Activated CD8-positive, alpha-beta T cell treated with anti-CD3 and anti-CD28 coated beads, Interleukin-2, amount 10 ng/mL, durations not matched to agents 7 days and 5 days (primary cell): ENCODE measurements around the gene BAG5. TPM values are rescaled to one million over a fixed set of nuclear protein-coding genes. Genes with fewer than 3 reads are reported as not detected.

Experiments
- ATAC-seq: fragments of 150-1000 bp; cut with Tn5 transposase; one replicate; pipeline ENCODE4 v1.10.0; 2021; ENCODE audit warnings: moderate library complexity
- CTCF ChIA-PET: fragments of 350-600 bp; sonication (Branson Sonifier 250); formaldehyde crosslinking; loops from one replicate; lab custom pipeline; 2021; ENCODE audit warnings: antibody characterized with exemption; lab: Charles Lee
- POLR2A ChIA-PET: fragments of 350-600 bp; sonication (Branson Sonifier 250); formaldehyde crosslinking; loops from one replicate; lab custom pipeline; 2021; ENCODE audit warnings: antibody characterized with exemption; lab: Charles Lee
- DNase-seq: peaks from one replicate; pipeline ENCODE4 v3.0.0-alpha.2; 2020
- H3K27ac Mint-ChIP-seq: one replicate; pipeline ENCODE4 v1.8.0; 2021; ENCODE audit warnings: mild to moderate bottlenecking, mixed read lengths
- H3K27me3 Mint-ChIP-seq: one replicate; pipeline ENCODE4 v1.8.0; 2021; ENCODE audit warnings: low read depth, mixed read lengths
- H3K36me3 Mint-ChIP-seq: one replicate; pipeline ENCODE4 v1.8.0; 2021; ENCODE audit warnings: low read depth, mixed read lengths
- H3K4me1 Mint-ChIP-seq: one replicate; pipeline ENCODE4 v1.8.0; 2021; ENCODE audit warnings: low read depth, mixed read lengths
- H3K4me3 Mint-ChIP-seq: one replicate; pipeline ENCODE4 v1.8.0; 2021; ENCODE audit warnings: mild to moderate bottlenecking, mixed read lengths
- H3K9me3 Mint-ChIP-seq: one replicate; pipeline ENCODE4 v1.8.0; 2022; ENCODE audit warnings: mixed read lengths; ENCODE audit not compliant: insufficient read depth
- total RNA-seq, 2 experiments: library from RNA; stranded (reverse); gene quantifications; one replicate each; pipeline ENCODE4 v1.2.3, GENCODE V29; 2021

Gene BAG5
- total RNA-seq, 2 experiments from 2014 or later, result 31.1 to 33.2 TPM

- CTCF ChIA-PET, result no interaction called here
- POLR2A ChIA-PET, result no interaction called here
- H3K36me3 Mint-ChIP-seq, result no peaks in the 10 kb centered on the region
- H3K27me3 Mint-ChIP-seq, result peaks cover 12% of the 10 kb centered on the region
- H3K9me3 Mint-ChIP-seq, result no peaks in the 10 kb centered on the region
- no peak overlapping the region for H3K27ac Mint-ChIP-seq
- DNase-seq (no peak), ATAC-seq (no peak)
- H3K4me1 Mint-ChIP-seq, result peaks cover 37% of the 10 kb centered on the region
- H3K4me3 Mint-ChIP-seq, result peak overlapping the region; percentile 42
These were observed 38.9 kb downstream of the BAG5 start for GRCh38 chr14:103523575-103523954.

DNA sequence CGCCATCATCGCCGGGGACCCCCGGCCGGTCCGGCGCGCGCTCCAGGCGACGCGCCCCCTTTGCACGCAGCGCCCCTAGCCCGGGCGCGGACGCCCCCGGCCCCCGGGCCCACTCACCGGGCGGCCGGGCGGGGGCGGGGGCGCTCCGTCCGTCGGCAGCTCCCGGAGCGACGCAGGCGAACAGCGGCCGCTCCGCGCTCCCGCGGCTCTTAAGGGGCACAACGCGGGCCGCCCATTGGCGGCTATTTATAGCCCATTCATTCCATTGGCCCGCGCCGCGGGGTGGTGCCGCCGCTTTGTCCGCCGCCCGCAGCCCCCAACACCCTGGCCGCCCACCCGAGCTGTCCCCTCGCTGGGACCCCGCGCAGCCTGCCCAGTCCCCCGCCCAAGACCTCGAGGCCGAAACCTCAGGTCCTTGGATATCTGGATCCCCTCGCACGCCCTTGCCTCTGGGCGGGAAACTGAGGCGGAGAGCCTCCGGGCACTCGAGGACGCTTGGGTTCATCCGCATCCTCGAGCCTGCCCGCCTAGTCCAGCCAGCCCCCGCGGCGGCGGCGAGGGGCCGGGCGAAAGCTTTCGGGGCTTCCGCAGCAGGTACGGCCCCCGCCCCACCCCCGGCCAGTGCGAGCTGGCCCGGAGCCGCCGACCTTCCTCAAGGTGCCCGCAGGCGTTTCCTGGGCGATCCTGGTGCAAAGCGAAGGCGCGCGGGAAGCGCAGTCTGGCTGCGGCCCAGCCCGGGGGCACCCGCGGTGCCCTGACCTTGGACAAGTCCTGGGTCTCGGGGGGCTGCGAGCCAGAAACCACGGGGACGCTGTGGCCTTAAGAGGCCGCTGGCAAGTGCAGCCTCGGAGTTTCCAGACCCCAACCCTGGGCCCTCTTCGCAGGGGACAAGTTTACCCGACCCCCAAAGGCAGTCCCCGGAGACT lies 39.5 kb downstream of the BAG5 start, which contains the start of gene CKB:
TSS of gene CKB (minus strand) at position 182 of the 926 bp plus-strand sequence. CDS start 337 bp downstream, outside the sequence.
- peak within 1 kb of the TSS; percentile 42 for H3K4me3 Mint-ChIP-seq
- ChIA-PET POLR2A (interaction anchor here (0.6 kb wide), 1 partner anchor 9 kb away, joined by 3 read pairs; no protein-coding TSS in a partner anchor), CTCF (no interaction called here)
- H3K9me3 Mint-ChIP-seq, result no peaks in the 10 kb centered on the region
- ATAC-seq (no peak), DNase-seq (no peak)
- peaks cover 34% of the 10 kb centered on the region for H3K4me1 Mint-ChIP-seq
- H3K27me3 Mint-ChIP-seq, result peaks cover 12% of the 10 kb centered on the region
- no peak within 1 kb of the TSS for H3K27ac Mint-ChIP-seq
- H3K36me3 Mint-ChIP-seq, result no peaks in the 10 kb centered on the region

DNA sequence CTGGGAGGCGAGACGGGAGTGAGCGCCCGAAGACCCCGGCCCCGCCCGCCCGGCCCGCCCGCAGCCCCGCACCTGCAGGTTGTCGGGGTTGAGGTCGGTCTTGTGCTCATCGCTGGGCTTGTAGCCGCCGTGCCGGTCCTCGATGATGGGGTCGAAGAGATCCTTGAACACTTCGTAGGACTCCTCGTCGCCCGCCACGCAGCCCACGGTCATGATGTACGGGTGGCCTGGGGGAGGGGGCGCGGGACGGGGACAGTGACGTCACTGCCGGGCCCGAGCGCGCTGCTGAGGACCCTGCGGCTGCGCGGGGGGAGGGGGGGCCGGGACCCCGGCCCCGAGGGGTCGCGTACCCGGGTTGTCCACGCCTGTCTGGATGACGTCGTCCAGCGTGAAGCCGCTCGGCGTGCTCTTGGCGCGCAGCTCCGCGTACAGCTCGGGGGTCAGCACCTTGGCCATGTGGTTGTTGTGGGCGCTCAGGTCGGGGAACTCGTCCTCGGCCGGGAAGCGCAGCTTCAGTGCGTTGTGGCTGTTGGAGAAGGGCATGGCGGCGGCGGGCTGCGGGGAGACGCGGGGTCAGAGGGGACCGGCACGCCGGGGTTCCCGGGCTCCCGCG lies 40.4 kb downstream of the BAG5 start:
- ChIA-PET POLR2A (interaction anchor here (0.6 kb wide), 1 partner anchor 8 kb away, joined by 3 read pairs; no protein-coding TSS in a partner anchor), CTCF (interaction anchor here (1.2 to 2.1 kb wide), 3 partner anchors 13 to 35 kb away, joined by 4 to 5 read pairs (median 4); no protein-coding TSS in a partner anchor)
- peak; percentile 9 for ATAC-seq
- peak overlapping the region; percentile 18 for H3K4me3 Mint-ChIP-seq
- H3K27ac Mint-ChIP-seq, result no peak overlapping the region
- peaks cover 28% of the 10 kb centered on the region for H3K4me1 Mint-ChIP-seq
- H3K36me3 Mint-ChIP-seq, result no peaks in the 10 kb centered on the region
- H3K27me3 Mint-ChIP-seq, result peaks cover 12% of the 10 kb centered on the region
- no peak for DNase-seq
- H3K9me3 Mint-ChIP-seq, result no peaks in the 10 kb centered on the region

- H3K27me3 Mint-ChIP-seq, result peaks cover 12% of the 10 kb centered on the region
- ATAC-seq (peak; percentile 16), DNase-seq (no peak)
- POLR2A ChIA-PET, result no interaction called here
- CTCF ChIA-PET, result interaction anchor here (0.8 to 2.1 kb wide), 7 partner anchors 10 to 35 kb away, joined by 3 to 6 read pairs (median 4); no protein-coding TSS in a partner anchor
- H3K27ac Mint-ChIP-seq, result no peak overlapping the region
- H3K9me3 Mint-ChIP-seq, result no peaks in the 10 kb centered on the region
- H3K36me3 Mint-ChIP-seq, result no peaks in the 10 kb centered on the region
- peaks cover 23% of the 10 kb centered on the region for H3K4me1 Mint-ChIP-seq
- no peak overlapping the region for H3K4me3 Mint-ChIP-seq
These were observed 41.0 kb downstream of the BAG5 start for GRCh38 chr14:103521438-103521950.

DNA sequence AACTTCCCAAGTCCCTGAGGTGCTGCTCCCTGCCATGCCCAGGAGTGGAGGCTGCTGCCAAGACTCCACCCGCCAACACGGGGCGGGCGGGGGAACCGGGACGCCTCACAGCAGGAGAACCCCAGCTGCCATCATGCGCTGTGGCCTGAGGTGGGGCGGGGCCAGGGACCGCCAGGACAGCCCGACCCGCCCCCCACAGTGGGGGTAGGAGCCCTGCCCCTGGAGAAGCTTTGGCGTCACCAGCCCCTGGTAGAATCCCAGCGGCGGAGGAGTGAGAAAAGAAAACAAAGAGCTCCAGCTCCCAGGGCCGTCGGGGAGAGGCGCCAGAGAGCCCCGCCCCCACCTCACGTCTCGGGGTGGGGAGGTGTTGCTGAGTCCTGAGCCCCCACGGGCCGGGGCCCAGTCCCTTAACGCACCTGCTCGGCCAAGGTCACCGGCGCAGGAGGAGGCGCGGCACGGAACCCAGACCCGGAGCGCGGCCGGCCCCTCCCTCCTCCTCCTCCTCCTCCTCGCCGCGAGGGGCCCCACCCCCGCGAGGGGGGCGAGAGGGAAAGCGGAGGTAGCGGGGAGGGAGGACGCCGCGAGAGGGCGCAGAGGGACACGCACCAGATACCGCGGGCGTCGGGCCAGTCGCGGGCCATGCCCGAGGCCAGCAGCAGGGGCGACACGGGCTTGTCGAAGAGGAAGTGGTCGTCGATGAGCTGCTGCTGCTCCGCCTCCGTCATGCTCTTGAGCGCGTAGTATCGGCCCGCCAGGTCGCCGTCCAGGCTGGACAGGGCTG lies 41.6 kb downstream of the BAG5 start:
- ChIA-PET CTCF (interaction anchor here (0.8 to 2.1 kb wide), 7 partner anchors 10 to 36 kb away, joined by 3 to 6 read pairs (median 4); no protein-coding TSS in a partner anchor), POLR2A (no interaction called here)
- peaks cover 12% of the 10 kb centered on the region for H3K27me3 Mint-ChIP-seq
- peak; percentile 75 for DNase-seq
- no peaks in the 10 kb centered on the region for H3K36me3 Mint-ChIP-seq
- peak; percentile 67 for ATAC-seq
- no peak overlapping the region for H3K27ac Mint-ChIP-seq
- H3K9me3 Mint-ChIP-seq, result no peaks in the 10 kb centered on the region
- peak overlapping the region; percentile 38 for H3K4me3 Mint-ChIP-seq
- H3K4me1 Mint-ChIP-seq, result peaks cover 18% of the 10 kb centered on the region

DNA sequence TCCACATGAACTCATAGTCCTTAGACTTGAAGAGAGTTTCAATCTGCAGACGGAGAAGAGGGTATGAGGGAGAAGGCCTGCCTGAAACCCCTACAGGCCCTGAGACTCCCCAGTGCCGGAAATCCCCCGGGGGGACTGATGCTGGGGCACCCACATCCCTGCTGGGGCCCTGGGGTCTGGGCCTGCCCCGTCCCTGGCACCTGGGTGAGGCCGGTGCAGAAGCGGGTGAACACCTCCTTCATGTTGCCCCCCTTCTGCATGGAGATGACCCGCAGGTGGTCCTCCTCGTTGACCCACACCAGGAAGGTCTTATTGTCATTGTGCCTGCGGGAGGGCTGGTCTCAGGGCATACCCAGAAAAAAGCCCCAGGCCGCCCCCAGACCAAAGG lies 42.2 kb downstream of the BAG5 start:
- H3K4me1 Mint-ChIP-seq, result peaks cover 17% of the 10 kb centered on the region

DNA sequence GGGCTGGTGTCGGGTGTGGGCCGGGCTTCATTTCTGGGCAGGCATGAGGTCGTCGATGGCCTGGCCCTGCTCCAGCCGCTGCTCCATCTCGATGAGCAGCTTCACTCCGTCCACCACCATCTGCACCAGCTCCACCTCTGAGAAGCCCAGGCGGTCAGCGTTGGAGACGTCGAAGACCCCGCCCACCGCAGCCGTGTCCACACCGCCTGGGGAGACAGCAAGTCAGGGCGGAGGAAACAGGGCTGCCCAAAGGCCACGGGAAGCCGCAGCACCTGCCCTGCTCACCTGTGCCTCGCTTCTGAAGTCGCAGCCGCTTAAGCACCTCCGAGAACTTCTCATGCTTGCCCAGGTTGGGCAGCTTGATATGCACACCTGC lies 42.6 kb downstream of the BAG5 start:
- Mint-ChIP-seq H3K27me3 (peaks cover 12% of the 10 kb centered on the region), H3K4me1 (peaks cover 17% of the 10 kb centered on the region), H3K9me3 (no peaks in the 10 kb centered on the region), H3K4me3 (peak overlapping the region; percentile 40), H3K27ac (no peak overlapping the region), H3K36me3 (no peaks in the 10 kb centered on the region)
- ChIA-PET CTCF (interaction anchor here (1.2 to 2.3 kb wide), 6 partner anchors 9 to 34 kb away, joined by 3 to 15 read pairs (median 11); partner anchors contain the start of gene TRMT61A), POLR2A (interaction anchor here (1.6 kb wide), 1 partner anchor 42 kb away, joined by 4 read pairs; no protein-coding TSS in a partner anchor)
- ATAC-seq (no peak), DNase-seq (no peak)

More for the DNA sequence above, 42.2 kb downstream of the BAG5 start:
- H3K27ac Mint-ChIP-seq, result no peak overlapping the region
- H3K4me3 Mint-ChIP-seq, result peak overlapping the region; percentile 40
- DNase-seq (no peak), ATAC-seq (no peak)
- CTCF ChIA-PET, result interaction anchor here (1.0 to 2.3 kb wide), 5 partner anchors 9 to 37 kb away, joined by 3 to 9 read pairs (median 5); no protein-coding TSS in a partner anchor
- no peaks in the 10 kb centered on the region for H3K9me3 Mint-ChIP-seq
- no peaks in the 10 kb centered on the region for H3K36me3 Mint-ChIP-seq
- POLR2A ChIA-PET, result no interaction called here
- peaks cover 12% of the 10 kb centered on the region for H3K27me3 Mint-ChIP-seq

DNA sequence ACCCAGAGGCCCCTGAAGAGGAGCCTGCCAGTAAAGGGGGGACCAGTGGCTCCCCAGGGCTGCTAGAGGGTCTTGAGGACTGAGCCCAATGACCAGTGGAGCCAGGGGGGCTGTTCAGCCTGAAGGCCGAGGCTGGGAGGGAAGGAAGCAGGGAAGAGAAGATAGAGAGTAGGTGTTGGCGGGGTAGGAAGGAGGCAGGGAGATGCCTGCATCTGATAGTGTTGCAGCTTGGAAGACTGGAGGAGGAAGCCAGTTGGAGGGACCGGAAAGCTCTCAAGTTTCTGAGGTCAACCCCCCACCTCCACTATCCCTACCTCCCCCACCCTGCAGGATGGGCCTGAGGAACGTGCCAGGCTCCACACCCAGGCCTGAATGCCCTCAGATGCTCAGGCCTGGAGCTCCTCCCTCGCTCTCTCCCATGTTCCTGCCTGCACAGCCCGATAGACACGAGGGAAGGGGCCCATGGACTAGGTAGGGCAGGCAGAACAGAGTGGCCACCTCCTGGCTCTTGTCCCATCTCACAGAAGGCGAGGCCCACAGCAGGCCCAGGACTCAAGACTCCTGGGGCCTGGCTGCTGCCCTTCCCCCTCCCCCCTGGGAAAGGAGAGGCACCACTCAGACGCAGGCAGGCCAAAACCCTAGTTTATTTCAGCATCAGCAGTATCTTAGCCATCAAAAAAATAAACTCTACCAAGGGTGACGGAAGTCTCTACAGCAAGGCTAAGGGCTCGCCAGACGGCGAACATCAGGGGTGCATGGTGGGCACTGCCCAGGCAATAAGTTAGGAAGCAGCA lies 43.2 kb downstream of the BAG5 start:
- CTCF ChIA-PET, result interaction anchor here (0.6 to 2.7 kb wide), 21 partner anchors 10 to 126 kb away, joined by 3 to 23 read pairs (median 4); partner anchors contain the start of genes BAG5, COA8 and TRMT61A
- no peak for DNase-seq
- Mint-ChIP-seq H3K27me3 (peaks cover 12% of the 10 kb centered on the region), H3K9me3 (no peaks in the 10 kb centered on the region), H3K36me3 (no peaks in the 10 kb centered on the region), H3K4me1 (peaks cover 20% of the 10 kb centered on the region), H3K4me3 (no peak overlapping the region), H3K27ac (no peak overlapping the region)
- POLR2A ChIA-PET, result interaction anchor here (1.0 to 1.6 kb wide), 2 partner anchors 43 to 185 kb away, joined by 4 to 5 read pairs; partner anchors contain the start of gene EIF5
- ATAC-seq, result no peak

DNA sequence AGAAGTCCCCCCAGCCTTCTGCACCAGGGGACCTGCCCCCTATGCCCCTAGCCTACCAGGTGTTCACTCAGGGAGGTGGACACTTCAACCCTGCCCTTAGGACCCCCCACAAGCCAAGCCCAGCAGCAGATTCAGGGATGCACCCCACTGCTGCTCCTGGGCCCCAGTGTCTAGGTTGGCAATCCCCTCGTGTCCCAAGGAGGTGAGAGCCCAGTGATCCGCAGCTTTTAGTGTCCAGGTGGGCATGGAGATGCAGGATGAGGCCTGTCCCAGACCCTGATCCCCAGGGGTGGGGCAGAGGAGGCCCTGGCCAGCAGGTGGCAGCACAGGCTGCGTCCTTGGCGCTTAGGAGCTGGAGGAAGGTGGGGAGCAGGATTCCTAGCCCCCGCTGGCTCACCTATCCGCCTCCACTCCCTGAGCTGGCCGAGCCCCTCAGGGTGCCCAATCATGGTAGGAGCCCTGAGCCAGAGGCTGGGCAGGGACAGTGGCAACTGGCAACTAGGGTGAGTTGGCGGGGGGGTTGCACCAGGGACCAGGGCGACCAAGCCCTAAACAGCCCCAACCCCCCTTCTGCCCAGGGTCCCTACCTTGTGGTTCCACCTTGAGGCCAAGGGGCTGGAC lies 43.9 kb downstream of the BAG5 start:
- CTCF ChIA-PET, result interaction anchor here (0.6 to 2.7 kb wide), 21 partner anchors 9 to 125 kb away, joined by 3 to 23 read pairs (median 4); partner anchors contain the start of genes BAG5, COA8 and TRMT61A
- no peak overlapping the region for H3K4me3 Mint-ChIP-seq
- POLR2A ChIA-PET, result interaction anchor here (1.0 to 1.6 kb wide), 2 partner anchors 43 to 184 kb away, joined by 4 to 5 read pairs; partner anchors contain the start of gene EIF5
- ATAC-seq (peak; percentile 43), DNase-seq (peak; percentile 65)
- no peaks in the 10 kb centered on the region for H3K9me3 Mint-ChIP-seq
- H3K4me1 Mint-ChIP-seq, result peaks cover 18% of the 10 kb centered on the region
- H3K36me3 Mint-ChIP-seq, result no peaks in the 10 kb centered on the region
- H3K27ac Mint-ChIP-seq, result no peak overlapping the region
- H3K27me3 Mint-ChIP-seq, result peaks cover 6% of the 10 kb centered on the region
